NCI-H2171 treated with DMSO at 0.1 percent for 48 hours (cell line): ENCODE results near the gene FLAD1.

Experiments used
- DNase-seq: peaks from one replicate; lab custom pipeline; 2025; lab: John Stamatoyannopoulos, UW

Gene FLAD1

DNA sequence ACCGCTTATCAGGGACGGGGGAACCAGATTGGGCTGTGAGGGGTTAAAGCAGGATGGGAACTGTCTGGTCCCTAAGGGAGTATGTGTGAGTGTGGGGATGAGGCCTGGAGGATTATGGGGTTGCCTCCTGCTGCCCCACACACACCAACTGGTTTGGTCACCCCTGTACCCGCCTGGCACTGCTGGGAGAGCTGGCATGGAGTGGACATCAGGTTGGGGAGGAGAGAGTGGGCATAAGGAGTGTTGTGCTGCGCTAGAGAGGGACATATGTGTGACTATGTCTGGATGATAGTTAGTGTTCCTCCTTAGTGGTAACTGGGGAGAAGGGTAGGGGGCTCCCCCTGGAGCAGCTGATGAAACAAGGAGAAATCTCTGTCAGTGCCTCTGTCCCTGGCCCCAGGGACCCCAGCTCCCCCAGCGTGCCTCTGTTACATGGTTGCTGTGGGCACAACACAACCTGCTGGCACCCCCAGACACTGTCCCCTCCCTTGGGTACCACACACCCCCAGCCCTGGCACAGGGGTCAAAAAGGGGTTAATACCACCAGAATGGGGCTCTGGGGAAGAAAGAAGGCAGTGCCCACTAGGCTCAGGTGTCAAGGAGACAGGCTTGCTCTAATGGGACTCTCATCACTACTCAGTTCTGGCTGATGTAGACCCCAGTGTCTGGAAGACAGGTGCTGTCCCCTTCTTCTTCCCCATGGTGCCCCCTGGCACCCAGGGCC is 21.4 kb downstream of the FLAD1 start:
- no peak for DNase-seq

DNA sequence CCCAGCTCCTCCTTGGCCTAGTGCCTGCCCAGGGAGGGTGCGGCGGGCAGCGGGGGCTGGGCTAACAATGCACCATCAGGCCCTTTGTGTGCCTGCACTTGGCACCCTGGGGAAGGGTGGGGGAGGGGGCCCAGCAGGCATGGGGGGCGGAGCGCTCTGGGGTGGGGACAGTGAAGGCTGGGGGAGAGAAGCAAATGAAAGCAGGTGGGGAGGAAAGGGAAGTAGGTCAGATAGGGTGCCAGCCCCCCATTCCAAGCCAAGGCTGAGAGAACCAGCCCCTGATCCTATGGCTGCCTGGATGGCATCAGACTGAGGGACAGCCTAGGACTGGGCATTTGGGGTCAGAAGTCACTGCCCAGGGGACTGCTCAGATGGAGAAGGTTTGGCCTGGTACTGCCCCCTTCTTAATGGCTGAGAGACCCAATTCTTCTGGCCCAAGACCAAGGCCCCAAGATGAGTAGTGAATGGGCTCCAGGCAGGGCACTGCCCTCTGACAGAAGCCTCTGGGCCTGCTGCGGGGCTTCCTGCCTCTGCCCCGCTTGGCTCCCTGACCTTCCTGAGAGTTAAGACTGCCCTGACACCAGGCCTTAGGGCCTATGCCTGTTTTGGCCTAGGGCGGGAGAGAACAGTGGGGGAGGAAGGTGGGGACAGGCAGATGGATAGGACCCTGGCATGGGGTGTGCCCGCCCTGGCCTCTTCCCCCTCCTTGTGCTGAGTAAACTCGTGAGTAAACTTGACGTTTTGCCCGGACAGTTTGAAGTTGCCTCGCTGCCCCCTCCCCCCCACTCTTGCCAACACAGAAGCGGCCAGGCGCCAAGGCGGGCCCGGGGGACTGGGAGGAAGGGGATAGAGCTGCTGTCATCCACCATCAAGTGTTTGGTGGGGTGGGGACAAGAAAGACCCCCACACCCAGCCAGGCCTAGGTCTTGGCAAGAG is 22.2 kb downstream of the FLAD1 start:
- DNase-seq = no peak

DNA sequence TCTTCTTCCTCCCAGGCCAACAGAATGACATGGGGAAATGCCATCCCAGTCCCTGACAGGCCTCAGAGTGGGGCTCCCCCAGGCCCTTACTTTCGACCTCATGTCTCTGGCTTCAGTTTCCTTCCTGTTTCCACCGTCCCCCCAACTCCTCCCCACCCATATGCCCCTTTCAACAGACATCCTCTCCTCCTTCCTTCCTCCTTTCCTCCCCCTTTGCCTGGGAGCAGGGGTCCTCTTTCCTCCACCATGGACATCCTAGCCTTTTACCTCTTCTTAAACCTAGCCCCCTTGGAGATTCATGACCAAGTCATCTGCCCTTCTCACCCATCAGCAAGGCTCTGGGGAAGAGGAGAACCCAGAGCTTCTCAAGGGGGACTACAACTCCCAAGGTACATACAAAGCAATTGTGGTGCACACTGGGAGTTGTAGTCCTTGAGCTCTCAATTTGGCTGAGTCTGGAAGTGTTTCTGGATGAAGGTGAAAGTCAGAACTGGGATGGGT is 23.5 kb downstream of the FLAD1 start:
- DNase-seq = peak; percentile 42

DNA sequence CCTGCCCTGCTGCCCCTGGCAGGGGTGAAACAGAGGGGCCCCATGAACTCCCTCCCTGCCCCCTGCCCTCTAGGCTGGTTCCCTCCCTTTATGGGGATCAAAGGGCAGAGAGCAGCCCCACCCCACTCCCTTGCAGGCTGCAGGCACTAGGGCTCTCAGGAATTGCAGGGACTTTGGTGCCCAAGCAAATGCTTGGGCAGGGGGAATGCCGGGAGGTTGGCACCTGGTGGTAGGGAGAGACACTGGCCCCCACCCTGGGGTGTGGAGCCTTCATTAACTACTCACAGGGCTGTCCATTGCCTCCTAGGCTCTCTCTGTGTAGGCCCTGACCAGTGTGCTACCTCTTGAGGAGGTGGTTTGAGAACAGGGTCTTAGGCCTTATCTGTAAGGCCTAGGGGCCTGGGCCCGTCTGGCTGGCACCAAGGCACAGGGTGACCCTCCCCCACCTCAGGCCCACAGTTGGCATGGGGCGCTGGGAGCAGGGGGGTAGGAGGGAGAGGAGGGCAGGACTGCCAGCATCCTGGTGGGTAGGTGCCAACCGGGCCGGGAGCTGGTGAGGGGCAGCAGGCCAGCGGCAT is 24.2 kb downstream of the FLAD1 start:
- DNase-seq = no peak

DNA sequence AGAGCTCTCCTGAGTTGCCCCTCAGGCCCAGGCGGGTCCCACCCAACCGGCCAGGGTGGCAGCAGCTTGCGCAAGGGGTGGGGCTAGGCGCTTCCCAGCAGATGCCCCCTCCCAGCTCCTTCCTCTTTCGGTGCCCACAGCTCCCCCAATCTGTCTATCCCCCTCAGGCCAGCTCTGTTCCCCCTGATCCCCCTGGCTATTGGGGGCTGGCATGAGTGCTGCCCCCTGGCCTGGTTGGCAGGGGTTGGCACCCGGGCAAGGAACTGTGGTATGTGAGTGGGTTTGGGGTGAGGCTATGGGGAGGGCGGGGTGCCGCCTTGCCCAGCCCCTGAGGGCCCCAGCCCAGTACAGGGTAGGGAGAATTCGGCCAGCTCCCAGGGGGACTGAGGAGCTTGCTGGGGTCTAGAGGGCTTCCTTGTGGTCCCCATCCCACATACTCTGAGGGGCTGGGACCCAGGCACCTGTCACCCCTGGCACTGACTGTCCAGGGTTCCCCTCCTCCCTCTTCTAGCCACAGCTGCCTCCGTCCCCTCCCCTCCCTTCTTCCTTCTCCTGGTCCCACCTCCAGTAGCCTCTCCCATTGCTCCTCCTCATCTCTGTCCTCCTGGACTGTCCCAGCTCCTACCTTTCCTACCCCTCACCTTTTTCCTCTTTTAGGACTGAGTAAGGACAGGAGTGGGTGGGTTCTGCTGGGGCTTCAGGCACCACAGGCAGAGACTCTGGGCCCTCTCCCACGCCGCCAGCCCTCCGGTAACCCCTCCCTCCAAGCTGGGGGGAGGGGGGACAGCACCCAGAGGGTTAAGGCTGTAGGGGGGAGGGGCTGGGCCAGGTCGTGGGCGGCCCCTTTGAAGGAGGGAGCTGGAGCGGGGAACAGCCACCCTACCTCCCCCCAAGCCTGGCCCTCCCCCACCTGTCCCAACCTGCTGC is 25.1 kb downstream of the FLAD1 start:
- no peak for DNase-seq

DNA sequence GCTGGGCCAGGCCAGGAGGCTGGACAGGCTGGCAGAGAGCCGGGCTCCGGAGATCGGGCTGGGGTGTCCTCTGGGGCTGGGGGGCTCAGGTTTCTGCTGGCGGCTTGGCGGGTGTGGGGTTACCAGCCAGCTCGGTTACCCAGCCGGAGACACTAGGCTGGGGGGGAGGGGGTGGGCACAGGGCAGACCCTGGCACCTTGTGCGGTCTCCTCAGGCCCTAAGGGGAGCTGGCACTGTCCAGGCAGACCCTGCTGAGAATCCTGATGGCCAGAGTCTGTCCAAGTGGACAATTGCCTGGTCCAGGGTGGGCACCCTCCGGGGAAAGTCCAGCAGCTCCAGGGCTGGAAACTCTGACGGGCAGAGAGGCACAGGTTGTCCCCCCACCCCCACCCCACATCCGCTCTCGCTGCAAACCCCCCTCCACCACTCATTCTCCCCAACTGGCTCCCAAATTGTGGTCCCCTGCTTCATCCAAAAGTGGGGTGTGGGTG is 26.1 kb downstream of the FLAD1 start:
- DNase-seq = no peak

DNA sequence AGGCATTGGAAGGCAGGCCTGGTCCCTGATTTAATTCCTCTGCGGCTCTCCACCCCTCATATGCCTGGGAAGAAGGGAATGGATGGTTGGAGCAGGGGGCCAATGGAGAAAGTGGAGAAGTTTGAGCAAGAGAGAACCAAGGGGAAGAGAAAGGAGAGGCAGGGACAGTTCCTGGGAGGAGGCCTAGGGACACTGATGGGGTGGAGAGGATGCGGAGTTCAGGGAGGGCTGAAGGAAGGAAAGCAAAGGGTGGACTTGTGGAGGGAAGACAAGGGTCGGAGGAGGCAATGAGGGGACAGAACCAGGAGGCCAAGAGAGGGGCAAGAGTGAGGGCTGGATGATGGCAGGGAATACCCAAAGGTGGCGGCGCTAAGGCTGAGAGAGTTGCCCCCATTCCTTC is 26.6 kb downstream of the FLAD1 start:
- DNase-seq = no peak

DNA sequence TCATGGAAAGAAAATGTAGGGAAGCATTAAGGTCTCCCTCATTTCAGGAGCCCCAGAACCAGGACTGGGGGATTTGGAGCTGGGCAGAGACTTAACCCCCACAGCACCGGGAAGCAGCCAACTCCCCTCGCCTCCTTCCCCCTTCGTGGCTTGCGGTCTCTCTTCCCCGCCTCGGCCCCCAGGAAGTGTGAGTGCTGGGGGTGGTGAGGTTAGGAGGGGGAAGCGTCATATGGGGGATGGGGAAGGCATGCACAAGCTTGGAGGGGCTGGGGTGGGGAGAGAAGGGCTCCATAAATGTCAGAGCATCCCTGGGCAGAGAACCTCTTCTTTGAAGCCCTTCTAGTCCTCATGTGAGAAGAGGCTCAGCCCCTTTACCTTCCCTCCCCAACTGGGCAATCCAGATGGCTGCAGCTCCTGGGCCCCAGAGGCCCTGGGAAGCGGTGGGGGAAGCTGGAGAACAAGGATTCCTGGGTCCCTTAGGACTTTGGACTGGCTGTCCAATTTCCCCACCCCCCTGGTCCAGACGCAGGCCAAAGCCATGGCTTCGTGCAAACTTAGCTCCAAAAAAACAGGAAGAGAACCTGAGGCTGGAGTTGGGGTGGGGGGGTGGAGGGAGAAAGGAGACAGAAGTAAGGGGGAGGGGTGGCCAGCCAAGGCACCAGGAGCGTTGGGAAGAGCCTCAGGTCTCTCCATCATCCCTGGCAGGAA is 27.2 kb downstream of the FLAD1 start:
- no peak for DNase-seq

DNA sequence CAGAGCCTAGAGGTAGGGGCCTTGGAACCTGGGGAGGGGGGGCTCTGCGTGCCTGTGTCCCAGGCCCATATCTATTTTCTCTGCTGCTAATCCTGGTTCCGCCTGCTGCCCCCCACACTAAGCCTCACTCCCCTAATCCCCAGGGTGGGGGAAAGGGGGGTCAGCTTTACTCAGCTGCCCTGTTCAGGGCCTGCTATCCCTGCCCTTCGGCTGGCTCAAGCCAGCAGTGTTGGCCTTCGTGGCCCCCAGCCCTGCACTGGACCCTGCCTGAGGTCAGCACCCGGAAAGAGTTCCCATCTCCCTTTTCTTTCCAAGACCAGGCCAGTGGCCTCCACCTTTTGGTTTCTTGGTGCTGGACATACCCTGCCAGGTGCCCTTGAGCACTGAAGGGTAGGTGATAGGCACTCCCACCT is 27.9 kb downstream of the FLAD1 start:
- no peak for DNase-seq

DNA sequence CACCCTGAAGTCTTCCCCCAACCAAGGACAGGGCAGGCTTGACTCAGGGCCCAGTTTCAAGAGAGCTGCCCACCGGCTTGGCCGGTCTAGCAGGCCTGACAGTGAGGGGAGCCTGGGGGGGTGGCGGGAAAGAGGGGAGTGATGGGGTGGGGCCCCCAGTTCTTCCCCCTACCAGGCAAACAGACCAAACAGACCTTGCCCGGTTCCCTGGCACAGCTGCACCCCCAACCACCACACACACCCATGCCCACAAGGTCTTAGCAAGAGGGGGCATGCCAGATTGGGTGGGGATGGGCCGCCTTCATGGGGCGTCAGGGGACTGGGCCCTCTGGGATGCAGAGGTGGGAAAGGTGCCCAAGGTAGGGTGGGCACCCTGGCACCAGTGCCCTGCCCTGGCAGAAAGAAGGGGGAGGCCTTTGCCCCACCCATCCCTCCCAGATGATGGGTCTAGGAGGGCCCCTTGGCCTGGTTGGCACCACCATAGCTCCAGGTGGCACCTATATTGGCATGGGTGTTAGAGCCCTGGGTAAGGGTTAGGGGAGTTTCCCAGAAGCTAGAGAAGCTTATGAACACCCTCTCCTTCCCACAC is 28.4 kb downstream of the FLAD1 start:
- DNase-seq = no peak

DNA sequence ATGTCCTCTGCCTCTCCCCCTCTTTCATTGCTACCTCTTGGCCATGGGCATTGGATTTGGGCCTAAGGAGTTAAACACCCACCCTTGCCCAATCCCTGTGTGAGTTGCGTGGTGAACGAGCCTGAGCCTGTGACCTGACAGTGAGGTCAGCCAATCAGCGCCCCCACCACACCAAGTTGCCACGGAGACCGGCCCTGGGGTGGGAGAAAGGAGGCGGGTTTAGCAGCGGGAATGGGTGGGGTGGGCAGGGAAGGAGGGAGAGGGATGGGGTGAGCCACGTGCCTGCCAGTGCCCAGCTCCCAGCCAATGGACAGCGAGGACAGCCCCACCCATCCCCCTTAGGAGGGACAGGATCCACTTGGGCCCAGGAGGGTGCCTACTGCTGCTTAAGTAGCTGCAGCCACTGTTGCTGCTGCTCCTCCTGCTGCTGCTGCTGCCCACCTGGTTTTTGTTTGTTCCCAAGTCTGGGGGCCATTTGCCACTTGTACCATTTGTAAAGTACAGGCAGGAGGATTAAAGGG is 28.9 kb downstream of the FLAD1 start:
- peak; percentile 94 for DNase-seq

DNA sequence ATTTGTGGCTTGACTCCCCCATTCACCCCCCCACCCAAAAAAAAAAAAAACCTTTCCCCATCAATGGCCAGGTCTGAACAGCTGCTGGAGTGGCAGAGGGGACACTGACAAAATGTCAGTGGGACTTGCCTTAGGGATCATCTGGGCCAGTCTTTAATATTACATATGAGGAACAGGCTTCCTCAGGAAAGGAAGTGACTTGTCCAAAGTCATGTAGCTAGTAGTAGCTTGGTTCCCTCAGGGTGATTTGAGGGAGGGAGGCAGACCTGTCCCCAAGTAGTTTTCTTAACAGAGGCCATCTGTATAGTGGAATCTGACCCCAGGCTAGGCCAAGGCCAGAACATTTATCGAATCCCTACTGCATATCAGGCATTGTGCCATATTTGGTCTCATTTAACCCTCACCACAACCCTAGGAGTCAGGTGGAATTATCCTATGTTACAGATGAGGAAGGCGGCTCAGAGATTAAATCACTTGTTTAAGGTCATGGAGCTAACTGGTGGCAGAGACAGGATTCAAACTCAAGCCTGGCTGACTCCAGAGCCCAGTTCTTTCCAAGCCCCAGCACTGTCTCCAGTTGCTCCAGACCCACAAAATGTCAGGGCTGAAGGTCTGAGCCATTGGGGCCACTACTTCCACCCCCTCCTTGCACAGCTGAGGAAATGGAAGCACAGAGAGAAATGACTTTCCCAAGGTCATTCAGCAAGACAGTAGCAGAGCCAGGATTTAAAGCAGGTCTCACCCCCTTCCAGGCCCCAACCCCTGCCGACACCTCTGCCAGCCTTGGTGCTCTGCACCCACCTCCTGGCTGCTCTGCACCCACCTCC is 29.8 kb downstream of the FLAD1 start:
- no peak for DNase-seq

DNA sequence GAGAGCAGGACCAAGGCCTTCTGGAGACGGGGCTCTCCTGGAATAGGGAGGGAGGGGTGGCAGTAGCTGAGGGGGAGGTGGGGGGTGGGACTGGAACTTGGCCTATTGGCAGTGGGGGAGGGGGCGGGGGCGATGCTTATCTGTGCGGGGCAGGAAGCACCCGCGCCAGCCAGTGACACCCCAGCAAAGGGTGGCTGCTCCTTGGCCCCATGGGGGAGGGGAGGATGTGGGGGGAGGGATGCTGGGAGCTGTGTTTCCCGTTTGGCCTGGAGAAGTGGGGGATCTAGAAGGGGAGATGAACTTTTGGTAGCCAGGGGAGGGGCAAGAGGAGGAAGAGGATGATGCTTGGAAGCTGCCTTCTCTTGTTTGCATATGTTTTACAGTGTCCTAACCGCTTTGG is 30.5 kb downstream of the FLAD1 start:
- no peak for DNase-seq

DNA sequence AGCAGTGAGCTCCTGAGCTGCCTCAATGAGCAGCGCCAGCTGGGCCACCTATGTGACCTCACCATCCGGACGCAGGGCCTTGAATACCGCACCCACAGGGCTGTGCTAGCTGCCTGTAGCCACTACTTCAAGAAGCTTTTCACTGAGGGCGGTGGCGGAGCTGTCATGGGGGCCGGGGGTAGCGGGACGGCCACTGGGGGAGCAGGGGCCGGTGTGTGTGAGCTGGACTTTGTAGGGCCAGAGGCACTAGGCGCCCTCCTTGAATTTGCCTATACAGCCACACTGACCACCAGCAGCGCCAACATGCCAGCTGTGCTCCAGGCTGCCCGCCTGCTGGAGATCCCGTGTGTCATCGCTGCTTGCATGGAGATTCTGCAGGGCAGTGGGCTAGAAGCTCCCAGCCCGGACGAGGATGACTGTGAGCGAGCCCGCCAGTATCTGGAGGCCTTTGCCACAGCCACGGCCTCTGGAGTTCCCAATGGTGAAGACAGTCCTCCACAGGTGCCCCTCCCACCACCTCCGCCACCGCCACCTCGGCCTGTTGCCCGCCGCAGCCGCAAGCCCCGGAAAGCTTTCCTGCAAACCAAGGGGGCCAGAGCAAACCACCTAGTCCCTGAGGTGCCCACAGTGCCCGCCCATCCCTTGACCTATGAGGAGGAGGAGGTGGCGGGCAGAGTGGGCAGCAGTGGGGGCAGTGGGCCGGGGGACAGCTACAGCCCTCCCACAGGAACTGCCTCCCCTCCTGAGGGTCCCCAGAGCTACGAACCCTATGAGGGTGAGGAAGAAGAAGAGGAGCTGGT is 31.8 kb downstream of the FLAD1 start:
- DNase-seq = no peak

DNA sequence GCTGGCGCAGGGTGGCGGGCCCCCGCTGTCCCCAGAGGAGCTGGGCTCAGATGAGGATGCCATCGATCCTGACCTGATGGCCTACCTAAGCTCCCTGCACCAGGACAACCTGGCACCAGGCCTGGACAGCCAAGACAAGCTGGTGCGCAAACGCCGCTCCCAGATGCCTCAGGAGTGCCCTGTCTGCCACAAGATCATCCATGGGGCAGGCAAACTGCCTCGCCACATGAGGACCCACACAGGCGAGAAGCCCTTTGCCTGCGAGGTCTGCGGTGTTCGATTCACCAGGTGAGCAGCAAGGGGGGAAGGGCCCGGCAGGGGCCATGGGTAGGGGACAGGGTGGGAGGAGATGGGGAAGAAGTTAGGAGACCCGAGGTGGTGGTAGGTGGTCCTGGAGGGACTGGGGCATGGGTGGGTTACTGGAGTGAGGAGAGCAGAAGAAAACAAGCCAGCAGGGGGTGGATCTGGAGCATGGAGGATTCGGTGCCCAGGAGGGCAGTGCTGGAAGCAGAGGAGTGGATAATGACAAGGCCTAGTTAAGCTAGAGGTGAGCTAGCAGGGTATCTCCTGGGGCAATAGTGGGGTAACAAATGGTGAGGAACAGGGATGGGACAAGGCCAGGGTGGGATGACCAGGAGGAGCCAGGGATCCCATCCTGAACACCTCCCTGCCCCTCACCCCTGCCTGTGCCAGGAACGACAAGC is 32.5 kb downstream of the FLAD1 start:
- no peak for DNase-seq

DNA sequence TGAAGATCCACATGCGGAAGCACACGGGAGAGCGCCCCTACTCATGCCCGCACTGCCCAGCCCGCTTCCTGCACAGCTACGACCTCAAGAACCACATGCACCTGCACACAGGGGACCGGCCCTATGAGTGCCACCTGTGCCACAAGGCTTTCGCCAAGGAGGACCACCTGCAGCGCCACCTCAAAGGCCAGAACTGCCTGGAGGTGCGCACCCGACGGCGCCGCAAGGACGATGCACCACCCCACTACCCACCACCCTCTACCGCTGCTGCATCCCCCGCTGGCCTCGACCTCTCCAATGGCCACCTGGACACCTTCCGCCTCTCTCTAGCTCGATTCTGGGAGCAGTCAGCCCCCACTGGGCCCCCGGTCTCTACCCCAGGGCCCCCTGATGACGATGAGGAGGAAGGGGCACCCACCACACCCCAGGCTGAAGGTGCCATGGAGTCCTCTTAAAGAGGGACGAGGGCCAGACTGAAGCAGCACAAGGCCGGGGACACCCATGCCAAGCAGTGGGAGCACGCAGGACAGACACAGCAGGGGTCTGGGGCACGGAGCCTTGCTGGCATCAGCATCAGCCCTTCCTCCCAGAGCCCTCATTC is 33.2 kb downstream of the FLAD1 start:
- DNase-seq = no peak
